Measurements from ENCODE around the gene TOM1.
"Not testable (repeated sequence)": the region's sequence is repeated elsewhere in the genome, so short reads cannot be mapped to it uniquely, and the experiment has no call there.

Gene TOM1

DNA sequence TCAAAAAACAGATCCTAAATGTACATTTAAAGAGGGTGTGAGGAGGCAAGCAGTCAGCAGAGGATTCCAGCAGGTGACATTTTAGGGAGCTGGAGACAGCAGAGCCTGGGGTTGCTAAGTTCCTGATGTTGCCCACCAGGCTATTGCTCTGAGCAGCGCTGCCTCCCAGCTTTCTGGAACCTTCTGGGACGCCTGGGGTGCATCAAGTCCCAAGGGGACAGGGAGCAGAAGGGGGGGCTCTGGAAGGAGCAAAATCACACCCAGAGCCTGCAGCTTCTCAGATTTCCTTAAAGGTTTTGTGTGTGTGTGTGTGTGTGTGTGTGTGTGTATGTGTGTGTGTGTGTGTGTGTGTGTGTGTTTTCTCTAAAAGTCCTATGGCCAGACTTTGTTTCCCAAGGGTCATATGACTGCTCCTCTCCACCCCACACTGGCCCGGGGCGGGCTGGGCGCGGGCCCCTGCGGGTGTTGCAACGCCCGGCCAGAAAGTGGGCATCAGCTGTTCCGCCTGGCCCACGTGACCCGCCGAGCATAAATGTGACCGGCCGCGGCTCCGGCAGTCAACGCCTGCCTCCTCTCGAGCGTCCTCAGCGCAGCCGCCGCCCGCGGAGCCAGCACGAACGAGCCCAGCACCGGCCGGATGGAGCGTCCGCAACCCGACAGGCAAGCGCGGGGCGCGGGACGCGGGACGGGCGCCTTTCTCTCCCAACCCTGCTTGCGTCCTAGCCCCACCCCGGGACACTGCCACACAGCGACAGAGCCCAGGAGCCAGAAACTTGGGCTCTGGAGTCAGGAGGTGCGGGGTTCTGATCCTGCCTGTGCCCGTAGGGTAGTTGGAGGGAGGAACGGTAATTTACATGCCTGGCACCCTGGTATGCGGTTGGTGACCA, 81.1 kb downstream of the TOM1 start, which contains the start of gene HMOX1:
TSS of gene HMOX1 (plus strand) at position 560 of the 887 bp plus-strand sequence. CDS start at position 638, 78 bp downstream.
- ATAC-seq (replicated peaks) (peak; percentile 87), DNase-seq (peak; percentile 40 to 43 (median 41))
- Mint-ChIP-seq H3K27ac (peak within 1 kb of the TSS in 1 of 2 donors; percentile 78), H3K36me3 (ENCODE audit: insufficient read depth) (peaks cover 4% of the 10 kb centered on the region), H3K27me3 (peaks cover 7 to 23% of the 10 kb centered on the region in 2 donors), H3K4me1 (ENCODE audit: low read depth in 2 of 2) (peaks cover 13 to 18% of the 10 kb centered on the region in 2 donors), H3K9me3 (no peaks in the 10 kb centered on the region), H3K4me3 (peak within 1 kb of the TSS; percentile 65 to 72)

DNA sequence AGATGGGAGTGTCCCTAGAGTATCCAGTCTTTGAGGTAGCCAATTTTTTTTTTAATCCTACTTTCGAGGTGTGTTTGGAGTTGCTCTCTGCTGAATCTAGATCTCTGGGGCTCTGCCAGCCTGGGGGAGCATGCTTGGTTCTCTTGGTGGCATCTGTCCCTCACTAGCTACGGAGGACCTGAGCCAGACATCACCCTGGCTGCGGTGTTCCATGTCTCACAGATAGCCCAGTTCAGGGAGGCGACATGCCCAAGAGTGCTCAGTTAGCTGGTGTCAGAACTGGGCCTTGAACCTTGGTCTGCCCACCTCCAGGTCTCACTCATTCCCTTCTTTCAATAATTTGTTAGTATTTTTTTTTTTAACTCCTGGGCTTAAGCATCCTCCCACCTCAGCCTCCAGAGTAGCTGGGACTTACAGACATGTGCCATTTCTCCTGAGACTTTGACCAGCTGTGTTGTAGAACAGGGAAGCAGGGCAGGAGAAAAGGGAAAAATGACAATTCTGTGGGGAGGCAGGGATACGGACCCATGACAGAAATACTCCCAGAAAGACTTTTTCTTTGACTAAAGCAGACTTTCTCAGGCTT, 81.8 kb downstream of the TOM1 start:
- DNase-seq (no peak), ATAC-seq (replicated peaks) (no peak)
- H3K36me3 Mint-ChIP-seq (ENCODE audit: insufficient read depth): peaks cover 7% of the 10 kb centered on the region
- H3K4me3 Mint-ChIP-seq: peak overlapping the region; percentile 65 to 72
- H3K9me3 Mint-ChIP-seq: no peaks in the 10 kb centered on the region
- H3K27me3 Mint-ChIP-seq: peaks cover 7 to 29% of the 10 kb centered on the region in 2 donors
- H3K27ac Mint-ChIP-seq: no peak overlapping the region
- peaks cover 13 to 18% of the 10 kb centered on the region in 2 donors for H3K4me1 Mint-ChIP-seq (ENCODE audit: low read depth in 2 of 2)

DNA sequence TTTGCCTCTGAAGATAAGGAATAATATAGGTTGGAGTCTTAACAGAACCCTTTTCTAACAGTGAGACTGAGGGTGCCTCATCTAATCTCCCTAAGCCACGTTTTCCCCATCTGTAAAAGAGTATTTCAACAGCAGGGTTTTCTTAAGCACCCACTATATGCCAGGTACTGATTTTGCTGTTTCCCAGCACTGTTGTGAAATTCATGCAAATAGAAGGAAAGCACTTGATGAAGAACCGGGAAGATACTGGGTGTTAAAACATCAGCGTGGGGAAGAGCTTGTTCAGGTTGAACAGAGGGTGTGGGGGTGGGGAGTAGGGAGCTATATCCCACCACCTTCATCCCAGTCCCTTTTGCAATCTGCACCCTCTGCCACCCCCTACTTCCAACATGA, 84.0 kb downstream of the TOM1 start:
- Mint-ChIP-seq H3K9me3 (no peaks in the 10 kb centered on the region), H3K27ac (no peak overlapping the region), H3K27me3 (peaks cover 7 to 39% of the 10 kb centered on the region in 2 donors), H3K36me3 (ENCODE audit: insufficient read depth) (peaks cover 12% of the 10 kb centered on the region), H3K4me1 (ENCODE audit: low read depth in 2 of 2) (peaks cover 6 to 8% of the 10 kb centered on the region in 2 donors), H3K4me3 (no peak overlapping the region)
- no peak for ATAC-seq (replicated peaks)
- DNase-seq: no peak

DNA sequence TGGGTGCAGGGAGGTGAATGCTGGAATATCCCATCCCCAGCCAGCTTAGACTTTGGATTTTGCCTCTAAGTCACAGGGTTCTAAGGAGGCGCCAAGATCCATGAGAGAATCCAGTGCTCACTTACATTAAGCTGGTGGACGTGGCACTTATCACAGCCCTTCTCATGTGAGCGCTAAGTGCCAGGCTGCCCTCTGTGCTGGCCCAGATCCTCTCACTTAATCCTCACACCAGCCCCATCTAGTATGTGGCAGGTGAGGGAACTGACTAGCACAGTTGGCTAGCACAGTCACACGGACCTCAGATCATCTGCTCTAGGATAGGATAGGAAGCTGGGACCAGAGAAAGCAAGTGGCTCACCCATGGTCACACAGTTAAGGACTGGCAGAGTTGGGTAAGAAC, 84.8 kb downstream of the TOM1 start:
- ATAC-seq (replicated peaks) (no peak), DNase-seq (no peak)
- peaks cover 12 to 39% of the 10 kb centered on the region in 2 donors for H3K27me3 Mint-ChIP-seq
- no peak overlapping the region for H3K27ac Mint-ChIP-seq
- H3K36me3 Mint-ChIP-seq (ENCODE audit: insufficient read depth): peaks cover 12% of the 10 kb centered on the region
- no peak overlapping the region for H3K4me3 Mint-ChIP-seq
- H3K4me1 Mint-ChIP-seq (ENCODE audit: low read depth in 2 of 2): peaks cover 6 to 8% of the 10 kb centered on the region in 2 donors
- H3K9me3 Mint-ChIP-seq: no peaks in the 10 kb centered on the region

DNA sequence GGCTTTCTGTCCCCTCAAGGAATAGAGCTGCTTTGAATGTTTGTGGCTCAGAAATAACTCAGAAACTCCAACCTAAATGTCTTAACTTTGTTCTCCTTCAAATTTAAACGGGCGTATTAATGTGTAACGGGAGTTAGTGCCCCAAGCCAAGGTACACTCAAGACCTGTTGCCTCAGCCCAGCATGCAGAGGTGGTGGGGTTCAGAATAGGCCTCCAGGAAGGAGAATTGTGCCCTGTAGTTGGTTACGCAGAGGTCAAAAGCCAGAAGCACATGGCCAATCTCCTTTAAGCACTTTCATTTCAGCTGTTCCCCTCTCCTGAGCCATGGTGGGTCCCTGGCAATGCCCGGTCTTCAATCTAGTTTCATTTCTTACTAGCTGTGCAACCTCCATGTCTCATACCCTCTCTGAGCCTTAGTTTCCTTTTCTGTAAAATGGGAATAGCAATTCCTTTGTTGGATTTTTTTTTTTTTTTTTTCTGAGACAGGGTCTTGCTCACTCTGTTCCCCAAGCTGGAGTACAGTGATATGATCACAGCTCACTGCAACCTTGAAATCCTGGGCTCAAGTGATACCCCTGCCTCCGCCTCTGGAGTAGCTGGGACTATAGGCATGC, 85.4 kb downstream of the TOM1 start:
- no peak for DNase-seq
- peaks cover 6 to 8% of the 10 kb centered on the region in 2 donors for H3K4me1 Mint-ChIP-seq (ENCODE audit: low read depth in 2 of 2)
- no peak overlapping the region for H3K4me3 Mint-ChIP-seq
- no peaks in the 10 kb centered on the region for H3K9me3 Mint-ChIP-seq
- ATAC-seq (replicated peaks): no peak
- peaks cover 12% of the 10 kb centered on the region for H3K36me3 Mint-ChIP-seq (ENCODE audit: insufficient read depth)
- H3K27me3 Mint-ChIP-seq: peaks cover 16 to 45% of the 10 kb centered on the region in 2 donors
- no peak overlapping the region for H3K27ac Mint-ChIP-seq

DNA sequence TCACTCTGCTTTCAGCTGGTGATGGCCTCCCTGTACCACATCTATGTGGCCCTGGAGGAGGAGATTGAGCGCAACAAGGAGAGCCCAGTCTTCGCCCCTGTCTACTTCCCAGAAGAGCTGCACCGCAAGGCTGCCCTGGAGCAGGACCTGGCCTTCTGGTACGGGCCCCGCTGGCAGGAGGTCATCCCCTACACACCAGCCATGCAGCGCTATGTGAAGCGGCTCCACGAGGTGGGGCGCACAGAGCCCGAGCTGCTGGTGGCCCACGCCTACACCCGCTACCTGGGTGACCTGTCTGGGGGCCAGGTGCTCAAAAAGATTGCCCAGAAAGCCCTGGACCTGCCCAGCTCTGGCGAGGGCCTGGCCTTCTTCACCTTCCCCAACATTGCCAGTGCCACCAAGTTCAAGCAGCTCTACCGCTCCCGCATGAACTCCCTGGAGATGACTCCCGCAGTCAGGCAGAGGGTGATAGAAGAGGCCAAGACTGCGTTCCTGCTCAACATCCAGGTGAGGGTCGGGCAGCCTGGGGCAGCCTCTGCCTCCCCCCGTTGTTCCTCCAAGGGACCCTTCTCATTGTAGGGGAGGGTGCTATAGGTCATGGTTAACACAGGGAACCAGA, 87.1 kb downstream of the TOM1 start:
- peaks cover 12% of the 10 kb centered on the region for H3K36me3 Mint-ChIP-seq (ENCODE audit: insufficient read depth)

DNA sequence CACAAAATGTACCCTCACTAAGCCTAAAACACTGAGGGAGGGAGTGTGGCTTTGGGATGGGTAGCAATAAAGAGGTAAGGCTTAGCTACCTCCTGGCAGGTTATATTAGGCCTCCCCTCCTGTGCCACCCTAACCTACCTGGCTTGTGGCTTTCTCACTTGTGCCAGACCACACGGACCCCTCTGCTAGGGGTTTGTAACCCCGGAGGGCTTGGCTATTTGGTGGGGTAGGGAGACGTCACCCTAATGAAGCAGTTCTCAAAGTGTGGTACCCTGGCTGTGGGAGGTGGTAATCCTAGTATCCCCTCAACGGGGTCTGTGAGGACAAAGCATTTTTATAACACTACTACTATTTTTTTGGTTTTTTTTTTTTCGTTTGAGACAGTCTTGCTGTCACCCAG, 91.2 kb downstream of the TOM1 start:
- ATAC-seq (replicated peaks) (no peak), DNase-seq (no peak)
- Mint-ChIP-seq H3K27me3 (peaks cover 10 to 29% of the 10 kb centered on the region in 2 donors), H3K4me3 (no peak overlapping the region), H3K9me3 (no peaks in the 10 kb centered on the region), H3K4me1 (ENCODE audit: low read depth in 2 of 2) (peaks cover 0 to 4% of the 10 kb centered on the region in 2 donors), H3K27ac (no peak overlapping the region), H3K36me3 (ENCODE audit: insufficient read depth) (peaks cover 8% of the 10 kb centered on the region)

More for the DNA sequence above, 87.1 kb downstream of the TOM1 start:
- Mint-ChIP-seq H3K9me3 (no peaks in the 10 kb centered on the region), H3K4me3 (no peak overlapping the region), H3K27me3 (peaks cover 10 to 48% of the 10 kb centered on the region in 2 donors), H3K27ac (no peak overlapping the region), H3K4me1 (ENCODE audit: low read depth in 2 of 2) (peaks cover 0 to under 1% of the 10 kb centered on the region in 2 donors)
- ATAC-seq (replicated peaks): no peak
- no peak for DNase-seq

DNA sequence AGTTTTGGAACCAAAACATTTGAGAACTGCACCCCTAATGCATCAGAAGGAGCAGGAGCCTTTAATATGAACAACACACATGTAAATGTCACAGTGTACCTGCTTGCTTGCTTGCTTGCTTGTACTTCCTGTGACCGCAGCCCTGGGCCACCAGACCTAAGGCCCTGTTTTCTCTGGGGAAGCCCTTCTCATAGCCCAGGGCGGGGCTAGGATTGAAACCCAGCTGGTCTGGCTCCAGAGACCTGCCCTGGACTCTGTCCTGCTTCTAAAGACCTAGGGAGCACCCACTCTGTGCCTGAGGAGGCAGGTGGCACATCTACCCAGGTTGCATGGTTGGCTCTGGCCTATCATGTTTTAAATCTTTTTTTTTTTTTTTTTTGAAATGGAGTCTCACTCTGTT, 92.7 kb downstream of the TOM1 start:
- ATAC-seq (replicated peaks): no peak
- H3K9me3 Mint-ChIP-seq: no peaks in the 10 kb centered on the region
- H3K4me3 Mint-ChIP-seq: no peak overlapping the region
- DNase-seq: no peak
- peaks cover 0 to 4% of the 10 kb centered on the region in 2 donors for H3K4me1 Mint-ChIP-seq (ENCODE audit: low read depth in 2 of 2)
- H3K27ac Mint-ChIP-seq: no peak overlapping the region
- peaks cover 2% of the 10 kb centered on the region for H3K36me3 Mint-ChIP-seq (ENCODE audit: insufficient read depth)
- H3K27me3 Mint-ChIP-seq: peaks cover 10 to 15% of the 10 kb centered on the region in 2 donors

DNA sequence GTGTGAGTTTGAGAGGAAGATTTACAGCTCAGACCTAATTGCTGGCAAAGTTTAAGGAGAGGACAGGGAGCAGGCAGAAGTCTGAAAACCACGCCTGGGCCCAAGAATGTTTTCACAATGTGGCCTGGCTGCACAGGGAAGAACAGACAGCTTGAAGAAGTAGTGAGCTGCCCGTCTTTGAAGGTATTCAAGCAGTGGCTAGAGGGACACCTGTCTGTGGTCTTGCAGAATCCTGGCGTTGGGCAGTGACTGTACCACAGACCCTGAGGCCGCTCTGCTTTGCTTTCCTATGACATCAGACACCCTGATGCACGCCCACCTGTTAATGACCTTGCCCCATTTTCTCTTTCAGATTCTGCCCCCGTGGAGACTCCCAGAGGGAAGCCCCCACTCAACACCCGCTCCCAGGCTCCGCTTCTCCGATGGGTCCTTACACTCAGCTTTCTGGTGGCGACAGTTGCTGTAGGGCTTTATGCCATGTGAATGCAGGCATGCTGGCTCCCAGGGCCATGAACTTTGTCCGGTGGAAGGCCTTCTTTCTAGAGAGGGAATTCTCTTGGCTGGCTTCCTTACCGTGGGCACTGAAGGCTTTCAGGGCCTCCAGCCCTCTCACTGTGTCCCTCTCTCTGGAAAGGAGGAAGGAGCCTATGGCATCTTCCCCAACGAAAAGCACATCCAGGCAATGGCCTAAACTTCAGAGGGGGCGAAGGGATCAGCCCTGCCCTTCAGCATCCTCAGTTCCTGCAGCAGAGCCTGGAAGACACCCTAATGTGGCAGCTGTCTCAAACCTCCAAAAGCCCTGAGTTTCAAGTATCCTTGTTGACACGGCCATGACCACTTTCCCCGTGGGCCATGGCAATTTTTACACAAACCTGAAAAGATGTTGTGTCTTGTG, 93.7 kb downstream of the TOM1 start:
- Mint-ChIP-seq H3K36me3 (ENCODE audit: insufficient read depth) (peaks cover 2% of the 10 kb centered on the region), H3K27ac (peak overlapping the region in 1 of 2 donors; percentile 73), H3K4me3 (no peak overlapping the region), H3K27me3 (peaks cover 10 to 14% of the 10 kb centered on the region in 2 donors), H3K9me3 (no peaks in the 10 kb centered on the region), H3K4me1 (ENCODE audit: low read depth in 2 of 2) (peaks cover 0 to 4% of the 10 kb centered on the region in 2 donors)
- DNase-seq (no peak), ATAC-seq (replicated peaks) (no peak)

DNA sequence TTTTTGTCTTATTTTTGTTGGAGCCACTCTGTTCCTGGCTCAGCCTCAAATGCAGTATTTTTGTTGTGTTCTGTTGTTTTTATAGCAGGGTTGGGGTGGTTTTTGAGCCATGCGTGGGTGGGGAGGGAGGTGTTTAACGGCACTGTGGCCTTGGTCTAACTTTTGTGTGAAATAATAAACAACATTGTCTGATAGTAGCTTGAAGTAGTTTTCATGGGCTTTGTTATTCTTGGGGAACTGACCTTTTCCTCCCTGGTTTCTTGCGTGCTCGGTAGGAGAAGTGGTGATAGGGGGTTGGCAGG, 94.3 kb downstream of the TOM1 start:
- no peak for ATAC-seq (replicated peaks)
- Mint-ChIP-seq H3K27ac (peak overlapping the region in 1 of 2 donors; percentile 73), H3K36me3 (ENCODE audit: insufficient read depth) (no peaks in the 10 kb centered on the region), H3K4me1 (ENCODE audit: low read depth in 2 of 2) (peaks cover 0 to 4% of the 10 kb centered on the region in 2 donors), H3K27me3 (peaks cover 10 to 14% of the 10 kb centered on the region in 2 donors), H3K9me3 (no peaks in the 10 kb centered on the region), H3K4me3 (no peak overlapping the region)
- DNase-seq: no peak

DNA sequence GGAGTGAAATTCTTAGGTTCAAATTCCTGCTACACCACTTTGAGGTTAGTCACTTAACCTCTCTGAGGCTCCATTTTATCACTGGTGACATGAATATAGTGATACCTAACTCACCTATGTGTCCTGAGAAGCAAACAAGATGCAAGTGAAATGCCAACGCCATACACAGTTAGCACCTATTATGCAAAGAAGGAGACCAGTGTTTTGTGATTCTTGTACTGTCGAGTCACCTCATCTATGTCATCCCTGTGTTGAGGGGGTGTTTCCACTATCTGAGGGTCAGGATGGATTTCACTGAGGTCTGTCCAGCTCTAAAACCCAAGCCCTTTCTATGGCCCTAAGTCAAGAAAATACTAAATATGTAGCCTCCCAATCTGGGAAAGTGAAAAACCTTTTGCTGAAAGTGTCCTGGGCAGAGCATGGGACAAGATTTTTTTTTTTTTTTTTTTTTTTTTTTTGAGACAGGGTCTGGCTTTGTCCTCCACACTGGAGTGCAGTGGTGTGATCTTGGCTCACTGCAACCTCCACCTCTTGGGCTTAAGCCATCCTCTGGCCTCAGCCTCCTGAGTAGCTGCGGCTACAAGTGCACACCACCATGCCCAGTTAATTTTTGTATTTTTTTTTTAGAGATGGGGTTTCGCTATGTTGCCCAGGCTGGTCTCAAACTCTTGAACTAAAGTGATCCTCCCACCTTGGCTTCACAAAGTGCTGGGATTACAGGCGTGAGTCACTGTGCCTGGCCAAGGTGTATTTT, 95.3 kb downstream of the TOM1 start:
- Mint-ChIP-seq H3K4me1 (ENCODE audit: low read depth in 2 of 2) (peaks cover 2 to 9% of the 10 kb centered on the region in 2 donors), H3K4me3 (no peak overlapping the region), H3K27ac (no peak overlapping the region), H3K36me3 (ENCODE audit: insufficient read depth) (peaks cover 7% of the 10 kb centered on the region), H3K27me3 (peaks cover under 1 to 8% of the 10 kb centered on the region in 2 donors), H3K9me3 (no peaks in the 10 kb centered on the region)
- DNase-seq (no peak), ATAC-seq (replicated peaks) (no peak)

DNA sequence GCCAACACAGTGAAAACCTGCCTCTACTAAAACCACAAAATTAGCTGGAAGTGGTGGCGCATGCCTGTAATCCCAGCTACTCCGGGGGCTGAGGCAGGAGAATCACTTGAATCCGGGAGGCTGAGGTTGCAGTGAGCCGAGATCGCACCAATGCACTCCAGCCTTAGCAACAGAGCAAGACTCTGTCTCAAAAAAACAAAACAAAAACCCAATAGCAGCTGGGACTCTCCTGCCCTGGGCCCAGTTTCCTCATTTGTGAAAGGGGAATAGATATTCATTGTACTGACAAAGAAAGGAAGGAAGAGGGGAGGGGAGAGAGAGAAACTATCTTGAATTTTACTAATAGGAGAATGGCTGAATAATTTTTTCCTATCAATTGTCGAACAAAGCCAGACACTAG, 96.9 kb downstream of the TOM1 start:
- Mint-ChIP-seq H3K4me1 (ENCODE audit: low read depth in 2 of 2) (peaks cover 12 to 21% of the 10 kb centered on the region in 2 donors), H3K36me3 (ENCODE audit: insufficient read depth) (peaks cover 10% of the 10 kb centered on the region)
- H3K27ac Mint-ChIP-seq; H3K27me3 Mint-ChIP-seq; H3K9me3 Mint-ChIP-seq; H3K4me3 Mint-ChIP-seq; DNase-seq; ATAC-seq (replicated peaks): not testable (repeated sequence)
